OCI-LY1 (cell line): Measurements from ENCODE around the gene ANP32A.

Experiments
- EZH2 ChIP-seq: fragments of 200-600 bp; sonication (generic), shearing (Covaris generic); IDR thresholded peaks from 2 replicates; pipeline ENCODE4 v1.8.0; 2017; ENCODE audit warnings: borderline replicate concordance, mixed run types, mild to moderate bottlenecking, antibody characterized with exemption, low read length, moderate library complexity, mixed read lengths
- TF ChIP-seq, protein P1 (sequence below): fragments of 200-600 bp; sonication (generic), shearing (Covaris generic); IDR thresholded peaks from 2 replicates; pipeline ENCODE4 v1.5.1; 2017; ENCODE audit warnings: mild to moderate bottlenecking, antibody characterized with exemption, low read length, moderate library complexity, mixed read lengths

GRCh38 chr15:68829068-68829467 is 8.4 kb upstream of the ANP32A start:
- TF ChIP-seq, protein P1, sequence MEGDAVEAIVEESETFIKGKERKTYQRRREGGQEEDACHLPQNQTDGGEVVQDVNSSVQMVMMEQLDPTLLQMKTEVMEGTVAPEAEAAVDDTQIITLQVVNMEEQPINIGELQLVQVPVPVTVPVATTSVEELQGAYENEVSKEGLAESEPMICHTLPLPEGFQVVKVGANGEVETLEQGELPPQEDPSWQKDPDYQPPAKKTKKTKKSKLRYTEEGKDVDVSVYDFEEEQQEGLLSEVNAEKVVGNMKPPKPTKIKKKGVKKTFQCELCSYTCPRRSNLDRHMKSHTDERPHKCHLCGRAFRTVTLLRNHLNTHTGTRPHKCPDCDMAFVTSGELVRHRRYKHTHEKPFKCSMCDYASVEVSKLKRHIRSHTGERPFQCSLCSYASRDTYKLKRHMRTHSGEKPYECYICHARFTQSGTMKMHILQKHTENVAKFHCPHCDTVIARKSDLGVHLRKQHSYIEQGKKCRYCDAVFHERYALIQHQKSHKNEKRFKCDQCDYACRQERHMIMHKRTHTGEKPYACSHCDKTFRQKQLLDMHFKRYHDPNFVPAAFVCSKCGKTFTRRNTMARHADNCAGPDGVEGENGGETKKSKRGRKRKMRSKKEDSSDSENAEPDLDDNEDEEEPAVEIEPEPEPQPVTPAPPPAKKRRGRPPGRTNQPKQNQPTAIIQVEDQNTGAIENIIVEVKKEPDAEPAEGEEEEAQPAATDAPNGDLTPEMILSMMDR = peak; percentile 74
- TF ChIP-seq EZH2 = no peak
